ENCODE measurements around the gene MCOLN1.

Gene MCOLN1

GRCh38 chr19:7478843-7479227, 43.6 kb upstream of the MCOLN1 start:
- TF ChIP-seq CTCF (IDR thresholded peaks at IDR 0.05; ENCODE audit: low read depth, low read length, missing control alignments), result no peak
- DNase-seq (ENCODE audit: low read depth), result no peak
- no peak overlapping the region for H3K4me3 ChIP-seq (ENCODE audit: low read depth, low read length)

- no peak for DNase-seq (ENCODE audit: low read depth)
- TF ChIP-seq CTCF (IDR thresholded peaks at IDR 0.05; ENCODE audit: low read depth, low read length, missing control alignments), result no peak
- no peak overlapping the region for H3K4me3 ChIP-seq (ENCODE audit: low read depth, low read length)
These were observed 42.0 kb upstream of the MCOLN1 start for GRCh38 chr19:7480222-7480969.

GRCh38 chr19:7480970-7481255, 41.5 kb upstream of the MCOLN1 start:
- TF ChIP-seq CTCF (IDR thresholded peaks at IDR 0.05; ENCODE audit: low read depth, low read length, missing control alignments), result no peak
- H3K4me3 ChIP-seq (ENCODE audit: low read depth, low read length), result no peak overlapping the region
- no peak for DNase-seq (ENCODE audit: low read depth)

GRCh38 chr19:7482584-7483439, 39.6 kb upstream of the MCOLN1 start:
- TF ChIP-seq CTCF (IDR thresholded peaks at IDR 0.05; ENCODE audit: low read depth, low read length, missing control alignments), result no peak
- no peak overlapping the region for H3K4me3 ChIP-seq (ENCODE audit: low read depth, low read length)
- no peak for DNase-seq (ENCODE audit: low read depth)

GRCh38 chr19:7483720-7484201, 38.7 kb upstream of the MCOLN1 start:
- no peak for DNase-seq (ENCODE audit: low read depth)
- no peak overlapping the region for H3K4me3 ChIP-seq (ENCODE audit: low read depth, low read length)
- no peak for TF ChIP-seq CTCF (IDR thresholded peaks at IDR 0.05; ENCODE audit: low read depth, low read length, missing control alignments)

- no peak overlapping the region for H3K4me3 ChIP-seq (ENCODE audit: low read depth, low read length)
- no peak for DNase-seq (ENCODE audit: low read depth)
- no peak for TF ChIP-seq CTCF (IDR thresholded peaks at IDR 0.05; ENCODE audit: low read depth, low read length, missing control alignments)
These were observed 35.5 kb upstream of the MCOLN1 start for GRCh38 chr19:7486923-7487322.
